ENCODE data around the gene TNRC18.

DNA sequence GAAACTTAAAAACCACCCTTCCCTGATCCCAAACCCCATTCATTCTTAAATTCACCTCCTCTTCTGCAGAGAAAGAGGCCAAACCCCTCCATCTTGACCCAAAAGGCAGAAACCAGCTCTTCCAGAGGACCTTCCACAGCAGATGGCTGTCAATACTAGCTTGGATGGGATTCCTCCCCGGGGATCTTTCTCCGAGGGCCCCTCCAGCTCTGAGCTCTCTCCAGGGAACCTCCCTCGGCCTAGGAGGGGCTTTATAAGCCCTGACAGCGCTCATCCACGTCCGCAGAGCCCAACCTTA, 5.4 kb downstream of the TNRC18 start:
- no peak for TF ChIP-seq PBX3 (CRISPR knock-in tag; IDR thresholded peaks at IDR 0.05)
- TF ChIP-seq, protein P1, sequence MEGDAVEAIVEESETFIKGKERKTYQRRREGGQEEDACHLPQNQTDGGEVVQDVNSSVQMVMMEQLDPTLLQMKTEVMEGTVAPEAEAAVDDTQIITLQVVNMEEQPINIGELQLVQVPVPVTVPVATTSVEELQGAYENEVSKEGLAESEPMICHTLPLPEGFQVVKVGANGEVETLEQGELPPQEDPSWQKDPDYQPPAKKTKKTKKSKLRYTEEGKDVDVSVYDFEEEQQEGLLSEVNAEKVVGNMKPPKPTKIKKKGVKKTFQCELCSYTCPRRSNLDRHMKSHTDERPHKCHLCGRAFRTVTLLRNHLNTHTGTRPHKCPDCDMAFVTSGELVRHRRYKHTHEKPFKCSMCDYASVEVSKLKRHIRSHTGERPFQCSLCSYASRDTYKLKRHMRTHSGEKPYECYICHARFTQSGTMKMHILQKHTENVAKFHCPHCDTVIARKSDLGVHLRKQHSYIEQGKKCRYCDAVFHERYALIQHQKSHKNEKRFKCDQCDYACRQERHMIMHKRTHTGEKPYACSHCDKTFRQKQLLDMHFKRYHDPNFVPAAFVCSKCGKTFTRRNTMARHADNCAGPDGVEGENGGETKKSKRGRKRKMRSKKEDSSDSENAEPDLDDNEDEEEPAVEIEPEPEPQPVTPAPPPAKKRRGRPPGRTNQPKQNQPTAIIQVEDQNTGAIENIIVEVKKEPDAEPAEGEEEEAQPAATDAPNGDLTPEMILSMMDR (tag by site-specific recombination; IDR thresholded peaks at IDR 0.05), result no peak
- TF ChIP-seq ZNF670 (tag by site-specific recombination; IDR thresholded peaks at IDR 0.05; ENCODE audit: low read depth), result no peak
- TF ChIP-seq, protein P2, sequence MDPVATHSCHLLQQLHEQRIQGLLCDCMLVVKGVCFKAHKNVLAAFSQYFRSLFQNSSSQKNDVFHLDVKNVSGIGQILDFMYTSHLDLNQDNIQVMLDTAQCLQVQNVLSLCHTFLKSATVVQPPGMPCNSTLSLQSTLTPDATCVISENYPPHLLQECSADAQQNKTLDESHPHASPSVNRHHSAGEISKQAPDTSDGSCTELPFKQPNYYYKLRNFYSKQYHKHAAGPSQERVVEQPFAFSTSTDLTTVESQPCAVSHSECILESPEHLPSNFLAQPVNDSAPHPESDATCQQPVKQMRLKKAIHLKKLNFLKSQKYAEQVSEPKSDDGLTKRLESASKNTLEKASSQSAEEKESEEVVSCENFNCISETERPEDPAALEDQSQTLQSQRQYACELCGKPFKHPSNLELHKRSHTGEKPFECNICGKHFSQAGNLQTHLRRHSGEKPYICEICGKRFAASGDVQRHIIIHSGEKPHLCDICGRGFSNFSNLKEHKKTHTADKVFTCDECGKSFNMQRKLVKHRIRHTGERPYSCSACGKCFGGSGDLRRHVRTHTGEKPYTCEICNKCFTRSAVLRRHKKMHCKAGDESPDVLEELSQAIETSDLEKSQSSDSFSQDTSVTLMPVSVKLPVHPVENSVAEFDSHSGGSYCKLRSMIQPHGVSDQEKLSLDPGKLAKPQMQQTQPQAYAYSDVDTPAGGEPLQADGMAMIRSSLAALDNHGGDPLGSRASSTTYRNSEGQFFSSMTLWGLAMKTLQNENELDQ (tag by site-specific recombination; IDR thresholded peaks at IDR 0.05; ENCODE audit: low read depth), result no peak
- TF ChIP-seq ZBTB21 (tag by site-specific recombination; IDR thresholded peaks at IDR 0.05), result no peak
- no peak for TF ChIP-seq ZNF513 (tag by site-specific recombination; IDR thresholded peaks at IDR 0.05)
- TF ChIP-seq, protein P3, sequence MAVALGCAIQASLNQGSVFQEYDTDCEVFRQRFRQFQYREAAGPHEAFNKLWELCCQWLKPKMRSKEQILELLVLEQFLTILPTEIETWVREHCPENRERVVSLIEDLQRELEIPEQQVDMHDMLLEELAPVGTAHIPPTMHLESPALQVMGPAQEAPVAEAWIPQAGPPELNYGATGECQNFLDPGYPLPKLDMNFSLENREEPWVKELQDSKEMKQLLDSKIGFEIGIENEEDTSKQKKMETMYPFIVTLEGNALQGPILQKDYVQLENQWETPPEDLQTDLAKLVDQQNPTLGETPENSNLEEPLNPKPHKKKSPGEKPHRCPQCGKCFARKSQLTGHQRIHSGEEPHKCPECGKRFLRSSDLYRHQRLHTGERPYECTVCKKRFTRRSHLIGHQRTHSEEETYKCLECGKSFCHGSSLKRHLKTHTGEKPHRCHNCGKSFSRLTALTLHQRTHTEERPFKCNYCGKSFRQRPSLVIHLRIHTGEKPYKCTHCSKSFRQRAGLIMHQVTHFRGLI (tag by site-specific recombination; IDR thresholded peaks at IDR 0.05), result no peak
- TF ChIP-seq ZNF155 (tag by site-specific recombination; IDR thresholded peaks at IDR 0.05), result no peak
- TF ChIP-seq, protein P4, sequence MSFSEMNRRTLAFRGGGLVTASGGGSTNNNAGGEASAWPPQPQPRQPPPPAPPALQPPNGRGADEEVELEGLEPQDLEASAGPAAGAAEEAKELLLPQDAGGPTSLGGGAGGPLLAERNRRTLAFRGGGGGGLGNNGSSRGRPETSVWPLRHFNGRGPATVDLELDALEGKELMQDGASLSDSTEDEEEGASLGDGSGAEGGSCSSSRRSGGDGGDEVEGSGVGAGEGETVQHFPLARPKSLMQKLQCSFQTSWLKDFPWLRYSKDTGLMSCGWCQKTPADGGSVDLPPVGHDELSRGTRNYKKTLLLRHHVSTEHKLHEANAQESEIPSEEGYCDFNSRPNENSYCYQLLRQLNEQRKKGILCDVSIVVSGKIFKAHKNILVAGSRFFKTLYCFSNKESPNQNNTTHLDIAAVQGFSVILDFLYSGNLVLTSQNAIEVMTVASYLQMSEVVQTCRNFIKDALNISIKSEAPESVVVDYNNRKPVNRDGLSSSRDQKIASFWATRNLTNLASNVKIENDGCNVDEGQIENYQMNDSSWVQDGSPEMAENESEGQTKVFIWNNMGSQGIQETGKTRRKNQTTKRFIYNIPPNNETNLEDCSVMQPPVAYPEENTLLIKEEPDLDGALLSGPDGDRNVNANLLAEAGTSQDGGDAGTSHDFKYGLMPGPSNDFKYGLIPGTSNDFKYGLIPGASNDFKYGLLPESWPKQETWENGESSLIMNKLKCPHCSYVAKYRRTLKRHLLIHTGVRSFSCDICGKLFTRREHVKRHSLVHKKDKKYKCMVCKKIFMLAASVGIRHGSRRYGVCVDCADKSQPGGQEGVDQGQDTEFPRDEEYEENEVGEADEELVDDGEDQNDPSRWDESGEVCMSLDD (tag by site-specific recombination; IDR thresholded peaks at IDR 0.05), result no peak
- no peak for TF ChIP-seq YY1 (tag by site-specific recombination; IDR thresholded peaks at IDR 0.05)

All from HEK293 (cell line).